HG03280 (cell line): ENCODE data around the gene RDX.
A peak's percentile ranks its signal among the peaks of the same experiment; 100 is the strongest.
"Not testable (repeated sequence)": the region's sequence is repeated elsewhere in the genome, so short reads cannot be mapped to it uniquely, and the experiment has no call there.

Source experiments
- ATAC-seq: cut with Tn5 transposase; IDR thresholded peaks from one replicate; pipeline ENCODE4 v1.9.1; 2021; ENCODE audit warnings: mild to moderate bottlenecking, moderate library complexity; ENCODE audit not compliant: unreplicated experiment

The RDX gene

DNA sequence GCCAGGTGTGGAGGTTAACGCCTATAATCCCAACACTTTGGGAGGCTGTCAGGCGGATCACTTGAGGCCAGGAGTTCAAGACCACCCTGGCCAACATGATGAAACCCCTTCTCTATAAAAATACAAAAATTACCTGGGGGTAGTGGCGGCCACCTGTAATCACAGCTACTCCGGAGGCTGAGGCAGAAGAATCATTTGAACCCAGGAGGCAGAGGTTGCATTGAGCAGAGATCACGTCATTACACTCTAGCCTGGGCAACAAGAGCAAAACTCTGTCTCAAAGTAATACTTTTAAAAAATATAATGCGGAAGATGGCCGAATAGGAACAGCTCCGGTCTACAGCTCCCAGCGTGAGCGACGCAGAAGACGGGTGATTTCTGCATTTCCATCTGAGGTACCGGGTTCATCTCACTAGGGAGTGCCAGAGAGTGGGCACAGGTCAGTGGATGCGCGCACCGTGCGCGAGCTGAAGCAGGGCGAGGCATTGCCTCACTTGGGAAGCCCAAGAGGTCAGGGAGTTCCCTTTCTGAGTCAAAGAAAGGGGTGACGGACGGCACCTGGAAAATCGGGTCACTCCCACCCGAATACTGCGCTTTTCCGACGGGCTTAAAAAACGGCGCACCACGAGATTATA lies 87.6 kb downstream of the RDX start:
- ATAC-seq = not testable (repeated sequence)

DNA sequence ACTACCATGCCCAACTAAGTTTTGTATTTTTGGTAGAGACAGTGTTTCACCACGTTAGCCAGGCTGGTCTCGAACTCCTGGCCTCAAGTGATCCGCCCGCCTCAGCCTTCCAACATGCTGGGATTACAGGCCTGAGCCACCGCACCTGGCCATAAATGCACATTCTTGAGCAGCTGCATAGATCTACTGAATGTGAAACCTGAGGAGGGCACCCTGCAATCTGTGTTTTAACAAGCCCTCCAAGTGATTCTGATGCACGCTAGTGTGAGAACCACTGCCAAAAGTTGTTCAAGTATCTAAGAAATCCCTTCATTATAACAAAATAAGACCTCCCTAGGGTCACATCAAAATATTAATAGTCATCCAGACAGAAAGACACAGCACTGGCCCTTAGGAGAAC lies 89.3 kb downstream of the RDX start:
- ATAC-seq = no peak

DNA sequence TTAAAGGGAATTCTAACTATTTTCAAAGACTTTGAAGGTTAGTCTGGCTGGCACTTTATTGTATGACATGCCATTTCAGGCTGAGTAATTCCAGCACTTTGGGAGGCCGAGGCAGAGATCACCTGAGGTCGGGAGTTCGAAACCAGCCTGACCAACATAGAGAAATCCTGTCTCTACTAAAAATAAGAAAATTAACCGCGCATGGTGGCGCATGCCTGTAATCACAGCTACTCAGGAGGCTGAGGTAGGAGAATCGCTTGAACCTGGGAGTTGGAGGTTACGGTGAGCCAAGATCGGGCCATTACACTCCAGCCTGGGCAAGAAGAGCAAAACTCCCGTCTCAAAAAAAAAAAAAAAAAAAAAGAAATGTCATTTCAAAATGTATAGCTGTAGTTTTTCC lies 95.6 kb downstream of the RDX start:
- no peak for ATAC-seq

DNA sequence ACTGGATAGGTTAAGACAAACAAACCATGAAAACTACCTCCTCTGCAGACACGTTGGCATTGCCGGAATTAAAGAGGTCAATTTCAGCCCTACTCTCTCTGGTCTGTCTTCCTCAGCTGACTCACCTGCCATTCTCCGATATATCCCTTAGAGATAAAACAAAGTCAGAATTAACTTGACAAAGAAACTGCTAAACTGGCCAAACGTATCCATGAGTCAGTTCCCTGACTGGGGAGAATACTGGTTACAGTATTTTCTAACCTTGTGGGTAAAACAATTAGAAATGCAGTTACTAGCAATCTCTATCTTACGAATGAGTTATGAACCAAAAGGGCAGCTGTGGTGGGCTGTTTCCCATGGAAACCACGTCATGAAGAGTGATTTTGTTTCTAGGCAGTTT lies 96.2 kb downstream of the RDX start:
- ATAC-seq = no peak

DNA sequence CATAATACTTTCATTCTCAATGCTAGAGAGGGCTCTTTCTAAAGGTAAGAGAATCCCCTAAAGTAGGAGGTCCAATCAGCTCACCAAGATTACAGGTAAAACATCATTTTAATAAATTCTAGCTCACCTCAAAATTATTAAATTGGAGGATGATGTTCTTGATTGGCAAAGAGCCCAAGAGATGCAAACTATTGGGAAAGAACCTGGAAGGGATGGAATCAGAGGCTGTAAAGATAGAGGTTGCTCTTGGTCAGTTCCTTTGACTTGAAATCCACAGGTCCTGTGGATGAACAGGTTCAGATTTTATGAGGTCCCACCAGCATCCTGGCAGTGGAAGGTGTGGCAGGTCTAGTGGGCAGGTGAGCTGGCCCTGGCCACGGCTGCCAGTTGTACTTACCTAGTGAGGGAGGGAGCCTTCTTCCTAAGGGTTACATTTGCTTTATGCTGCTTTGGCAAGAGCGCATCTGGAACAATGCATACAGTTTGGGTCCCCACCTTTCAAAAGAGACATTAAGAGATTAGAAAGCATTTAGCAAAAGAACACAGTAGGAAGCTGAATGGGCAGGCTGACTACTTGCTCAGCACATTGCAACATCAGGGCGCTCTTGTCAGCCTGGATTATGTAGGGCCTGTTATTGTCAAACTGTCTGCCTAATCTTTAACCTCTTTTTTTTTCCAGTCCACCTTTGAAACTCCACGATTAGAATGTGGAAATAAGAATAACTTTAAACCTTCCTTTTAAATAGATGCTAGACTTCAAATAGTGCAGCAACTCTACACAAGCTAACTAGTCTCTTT lies 97.0 kb downstream of the RDX start:
- no peak for ATAC-seq

DNA sequence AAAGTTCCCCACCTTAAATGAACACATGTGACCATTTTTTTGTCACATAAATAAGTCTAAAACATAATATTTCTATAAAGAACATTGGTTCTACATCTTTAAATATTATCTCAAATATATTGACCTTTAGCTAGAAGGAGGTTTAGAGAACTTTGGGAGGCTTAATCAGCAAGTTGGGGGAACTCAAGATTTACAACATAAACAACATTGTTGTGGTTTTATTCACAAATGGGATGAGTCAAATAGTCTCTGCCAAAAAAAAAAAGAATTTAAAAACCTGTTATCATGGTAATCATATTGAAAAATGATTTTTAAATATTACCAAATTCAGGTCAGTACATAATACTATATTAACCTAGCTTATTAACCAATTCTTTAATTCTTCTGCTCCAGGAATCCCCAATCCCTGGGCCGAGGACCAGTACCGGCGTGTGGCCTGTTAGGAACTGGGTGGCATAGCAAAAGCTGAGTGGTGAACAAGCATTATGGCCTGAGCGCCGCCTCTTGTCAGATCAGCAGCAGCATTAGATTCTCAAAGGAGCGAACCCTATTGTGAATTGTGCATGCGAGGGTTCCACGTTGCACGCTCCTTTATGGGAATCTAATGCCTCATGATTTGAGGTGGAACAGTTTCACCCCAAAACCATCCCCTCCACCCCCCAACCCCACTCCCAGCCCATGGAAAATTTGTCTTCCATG lies 98.2 kb downstream of the RDX start:
- no peak for ATAC-seq

DNA sequence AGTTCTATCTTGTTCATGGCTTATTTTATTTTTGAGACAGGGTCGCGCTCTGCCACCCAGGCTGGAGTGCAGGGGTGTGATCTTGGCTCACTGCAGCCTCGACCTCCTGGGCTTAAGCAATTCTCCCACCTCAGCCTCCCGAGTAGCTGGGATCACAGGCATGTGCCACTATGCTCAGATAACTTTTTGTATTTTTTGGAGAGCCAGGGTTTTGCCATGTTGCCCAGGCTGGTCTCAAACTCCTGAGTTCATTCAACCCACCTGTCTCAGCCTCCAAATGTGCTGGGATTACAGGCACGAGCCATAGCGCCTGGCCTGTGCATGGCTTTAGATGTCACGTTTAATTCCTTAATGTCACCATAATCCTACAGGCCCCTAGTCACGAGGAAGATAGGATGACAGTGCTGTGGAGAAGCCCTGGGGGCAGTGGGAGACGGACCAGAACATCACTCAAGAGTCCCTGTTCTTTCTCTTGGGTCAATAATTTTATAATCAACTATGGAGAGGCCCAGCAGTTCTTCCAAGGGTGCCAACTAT lies 99.5 kb downstream of the RDX start:
- no peak for ATAC-seq

DNA sequence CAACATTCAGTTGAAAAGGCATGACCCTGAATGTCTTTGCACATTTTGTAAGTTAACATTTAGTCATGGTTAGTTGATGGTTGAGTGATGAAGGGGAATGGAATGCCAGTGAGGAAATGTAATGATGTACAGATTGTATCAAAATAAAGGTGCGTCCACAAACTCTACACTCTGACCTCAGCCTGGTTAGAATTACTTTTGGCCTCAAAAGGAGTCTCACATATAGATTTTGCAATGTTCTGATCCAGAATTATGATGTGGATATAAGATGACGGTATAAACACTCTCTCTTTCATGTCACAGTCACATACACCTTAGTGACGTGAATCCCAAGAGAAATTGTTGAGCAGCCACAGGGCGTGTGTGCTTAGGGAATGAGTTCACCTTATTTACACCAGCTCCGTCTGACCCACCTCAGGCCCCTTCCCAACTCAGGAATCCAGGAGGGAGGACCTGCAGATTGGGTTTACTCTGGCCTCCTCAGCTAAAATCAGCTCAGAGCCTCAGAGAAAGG lies 100.1 kb downstream of the RDX start:
- ATAC-seq = no peak

DNA sequence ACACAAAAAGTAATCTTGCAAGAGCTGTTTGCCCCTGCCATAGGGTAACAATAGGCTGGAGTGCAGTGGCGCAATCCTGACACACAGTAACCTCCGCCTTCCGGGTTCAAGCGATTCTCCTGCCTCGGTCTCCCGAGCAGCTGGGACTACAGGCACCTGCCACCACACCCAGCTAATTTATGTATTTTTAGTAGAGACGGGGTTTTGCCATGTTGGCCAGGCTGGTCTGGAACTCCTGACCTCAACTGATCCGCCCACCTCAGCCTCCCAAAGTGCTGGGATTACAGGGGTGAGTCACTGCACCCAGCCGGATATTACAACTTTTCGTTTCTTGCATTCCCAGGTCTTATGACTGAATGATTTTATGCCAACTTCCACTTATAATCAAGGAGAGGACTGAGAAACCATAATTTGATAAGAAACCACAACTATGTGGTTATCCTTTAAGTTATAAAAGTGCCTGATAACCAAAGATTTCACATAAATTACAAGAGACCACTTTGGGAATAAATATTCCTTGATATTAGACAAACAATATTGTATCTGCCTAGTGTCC lies 102.1 kb downstream of the RDX start:
- not testable (repeated sequence) for ATAC-seq

DNA sequence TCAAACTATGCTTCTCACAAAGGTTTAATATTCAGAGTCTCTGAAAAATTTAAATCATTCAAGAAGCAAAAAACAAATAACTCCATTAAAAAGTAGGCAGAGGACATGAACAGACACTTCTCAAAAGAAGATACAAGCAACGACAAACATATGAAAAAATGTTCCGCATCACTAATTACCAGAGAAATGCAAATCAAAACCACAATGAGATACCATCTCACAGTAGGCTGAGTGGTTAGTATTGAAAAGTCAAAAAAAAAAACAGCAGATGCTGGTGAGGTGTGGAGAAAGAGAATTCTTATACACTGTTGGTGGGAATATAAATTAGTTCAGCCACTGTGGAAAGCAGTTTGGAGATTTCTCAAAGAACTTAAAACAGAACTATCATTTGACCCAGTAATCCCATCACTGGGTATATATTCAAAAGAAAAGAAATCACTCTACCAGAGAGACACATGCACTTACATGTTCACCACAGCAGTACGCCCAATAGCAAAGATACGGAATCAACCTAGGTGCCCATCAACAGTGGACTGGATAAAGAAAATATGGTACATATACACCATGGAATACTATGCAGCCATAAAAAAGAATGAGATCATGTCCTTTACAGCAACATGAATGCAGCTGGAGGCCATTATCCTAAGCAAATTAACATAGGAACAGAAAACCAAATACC lies 103.7 kb downstream of the RDX start:
- ATAC-seq = peak; percentile 73

DNA sequence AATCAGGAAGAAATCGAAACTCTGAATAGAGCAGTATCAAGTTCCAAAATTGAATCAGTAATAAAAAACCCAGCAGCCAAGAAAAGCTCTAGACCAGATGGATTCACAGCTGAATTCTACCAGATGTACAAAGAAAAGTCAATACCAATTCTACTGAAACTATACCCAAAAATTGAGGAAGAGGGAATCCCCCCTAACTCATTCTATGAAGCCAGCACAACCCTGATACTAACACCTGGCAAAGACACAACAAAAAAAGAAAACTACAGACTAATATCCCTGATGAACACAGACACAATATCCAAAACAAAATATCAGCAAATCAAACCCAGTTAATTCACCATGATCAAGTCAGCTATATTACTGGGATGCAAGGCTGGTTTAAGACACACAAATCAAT lies 105.5 kb downstream of the RDX start:
- ATAC-seq = no peak

DNA sequence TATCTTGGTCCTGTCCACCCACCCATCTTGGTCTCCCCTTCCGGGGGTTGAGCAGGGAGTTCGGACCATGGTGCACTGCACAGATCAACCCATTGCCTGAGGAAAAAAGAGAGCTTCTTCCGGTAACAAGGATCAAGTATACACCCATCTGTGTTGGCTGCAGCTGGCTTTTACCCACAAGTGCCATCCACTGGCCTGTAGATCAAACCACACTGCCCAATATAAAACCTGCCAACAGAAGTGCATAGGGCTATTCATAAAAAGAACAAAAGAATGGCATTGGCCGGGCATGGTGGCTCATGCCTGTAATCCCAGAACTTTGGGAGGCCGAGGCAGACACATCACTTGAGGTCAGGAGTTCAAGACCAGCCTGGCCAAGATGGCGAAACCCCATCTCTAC lies 108.7 kb downstream of the RDX start:
- no peak for ATAC-seq

DNA sequence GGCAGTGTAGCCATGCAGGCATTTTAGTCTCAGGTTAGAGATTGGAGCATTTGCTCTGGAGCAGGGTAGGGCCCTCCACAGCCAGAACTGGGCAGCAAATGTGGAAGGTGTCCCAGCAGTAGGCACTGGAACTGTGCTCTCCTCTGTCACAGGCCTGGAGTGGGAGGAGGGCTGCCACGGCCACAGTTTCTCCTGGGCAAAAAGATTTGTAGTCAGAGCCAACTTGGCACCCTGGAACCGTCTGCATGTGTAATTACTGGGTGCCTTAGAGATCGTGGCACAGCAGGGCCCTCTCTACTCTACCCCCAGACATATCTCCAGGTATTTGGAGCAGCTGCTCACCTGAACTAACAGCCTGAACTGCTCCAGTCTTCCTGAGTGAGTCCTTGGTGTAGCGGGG lies 109.5 kb downstream of the RDX start:
- ATAC-seq = no peak

DNA sequence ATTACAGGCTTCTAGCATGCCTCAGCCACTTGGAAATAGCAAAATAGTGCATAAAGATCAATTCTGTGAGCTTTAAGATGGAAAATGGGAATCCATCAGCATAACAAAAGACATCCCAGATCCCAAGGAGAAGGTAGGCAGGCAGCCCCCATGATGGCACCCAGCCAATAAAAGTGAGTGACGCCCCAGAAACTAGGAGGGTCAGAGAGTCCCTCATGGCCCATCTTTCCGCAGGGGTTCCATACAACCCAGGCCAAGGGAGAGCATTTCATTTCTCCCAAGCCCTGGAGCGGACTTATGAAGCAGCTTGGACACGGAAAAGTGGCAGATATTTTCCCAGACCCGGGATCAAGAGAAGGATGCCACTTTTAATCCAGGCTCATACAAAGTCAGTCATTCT lies 110.0 kb downstream of the RDX start:
- ATAC-seq = no peak

DNA sequence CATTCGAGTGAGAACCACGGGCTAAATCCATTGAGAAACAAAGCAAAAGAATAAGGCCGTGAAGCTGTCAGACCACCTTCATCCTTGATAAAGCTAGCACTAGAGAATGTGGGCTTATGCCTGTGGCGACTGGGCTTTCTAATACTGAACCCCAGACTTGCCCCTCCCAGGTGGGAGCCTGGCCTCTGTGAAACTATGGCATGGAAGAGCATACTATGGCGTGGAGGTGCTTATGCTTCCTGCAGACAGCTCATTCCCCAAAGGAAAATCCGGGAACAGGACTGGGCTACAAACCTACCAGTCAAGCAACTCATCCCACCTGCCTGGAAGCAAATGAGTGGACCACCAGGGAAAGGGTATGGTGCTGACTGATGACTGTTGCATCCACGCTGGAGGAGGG lies 110.8 kb downstream of the RDX start:
- ATAC-seq = no peak

DNA sequence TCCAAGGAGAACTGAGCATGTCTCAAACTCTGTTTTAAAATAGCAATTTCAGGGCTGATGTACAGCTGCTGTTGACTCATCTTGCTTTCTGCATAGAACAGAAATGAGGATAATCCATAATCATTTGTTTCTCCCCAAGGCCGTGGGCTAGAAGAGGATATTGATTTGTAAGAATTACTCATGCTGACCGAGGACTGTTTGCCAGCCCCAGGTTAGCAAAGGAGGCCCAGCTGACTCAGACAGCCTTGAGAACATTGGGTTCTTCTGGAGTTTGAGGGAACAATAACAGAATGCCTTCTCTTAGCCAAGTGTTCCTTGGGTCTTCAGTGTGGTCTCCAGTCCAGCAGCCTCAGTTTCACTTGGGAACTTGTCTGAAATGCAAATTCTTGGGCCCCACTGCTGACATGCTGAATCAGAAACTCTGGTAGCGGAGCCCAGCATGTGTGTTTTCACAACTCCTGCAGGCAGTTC lies 111.3 kb downstream of the RDX start:
- no peak for ATAC-seq

DNA sequence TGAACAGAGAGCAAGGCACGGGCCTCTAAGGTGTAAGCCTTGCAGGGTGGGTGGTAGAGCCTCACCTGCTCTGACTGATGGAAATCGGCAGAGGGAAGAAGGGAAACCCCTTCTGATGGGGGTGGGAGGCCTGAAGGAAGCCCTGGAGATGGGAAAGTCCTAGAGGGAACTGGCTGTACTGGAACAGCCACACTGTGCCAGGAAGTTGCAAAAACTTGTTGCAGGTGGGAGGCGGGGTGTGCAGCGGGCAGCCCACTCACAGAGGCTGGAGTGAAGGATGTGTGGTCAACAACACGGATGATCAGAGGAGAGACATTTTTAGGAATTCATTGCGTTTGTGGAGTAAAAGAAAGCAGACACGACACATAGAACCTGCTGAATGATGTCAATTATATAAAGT lies 112.0 kb downstream of the RDX start:
- no peak for ATAC-seq

DNA sequence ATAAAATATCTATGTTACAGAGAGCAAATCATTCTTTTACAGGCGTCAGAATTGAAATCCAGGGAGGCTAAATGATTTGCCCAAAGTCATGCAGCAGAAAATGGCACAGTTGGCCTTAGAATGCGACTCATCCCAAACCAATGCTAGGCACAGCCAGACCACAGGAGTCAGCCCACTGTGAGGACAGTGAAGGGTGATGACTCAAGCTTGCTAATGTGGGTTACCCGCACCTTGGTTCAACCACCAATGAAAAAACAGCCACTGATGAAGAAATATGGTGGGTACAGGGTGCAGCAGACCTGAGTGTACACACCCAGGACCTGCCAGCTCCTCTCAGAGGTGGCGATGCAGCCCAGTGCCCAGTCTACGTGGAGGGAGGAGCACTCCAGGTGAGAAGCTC lies 113.5 kb downstream of the RDX start:
- no peak for ATAC-seq

DNA sequence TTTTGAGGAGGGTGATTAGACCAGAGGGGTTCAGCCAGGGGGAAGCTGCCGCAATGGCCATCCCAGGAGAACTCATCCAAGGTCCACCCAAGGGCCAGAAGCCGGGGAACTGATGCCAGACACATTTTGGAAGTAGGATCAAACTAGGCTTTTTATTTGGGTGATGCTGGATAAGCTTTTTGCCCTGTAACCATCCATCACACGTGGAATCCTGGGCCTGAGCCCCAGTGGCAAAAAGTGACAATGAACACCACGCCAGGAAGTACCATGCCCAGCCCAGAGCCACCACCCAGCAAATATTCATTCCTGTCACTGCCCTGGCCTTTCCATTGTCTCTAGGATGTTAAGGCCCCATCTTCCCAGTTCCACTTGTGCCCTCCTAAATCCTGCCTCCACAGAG lies 117.3 kb downstream of the RDX start:
- ATAC-seq = no peak

DNA sequence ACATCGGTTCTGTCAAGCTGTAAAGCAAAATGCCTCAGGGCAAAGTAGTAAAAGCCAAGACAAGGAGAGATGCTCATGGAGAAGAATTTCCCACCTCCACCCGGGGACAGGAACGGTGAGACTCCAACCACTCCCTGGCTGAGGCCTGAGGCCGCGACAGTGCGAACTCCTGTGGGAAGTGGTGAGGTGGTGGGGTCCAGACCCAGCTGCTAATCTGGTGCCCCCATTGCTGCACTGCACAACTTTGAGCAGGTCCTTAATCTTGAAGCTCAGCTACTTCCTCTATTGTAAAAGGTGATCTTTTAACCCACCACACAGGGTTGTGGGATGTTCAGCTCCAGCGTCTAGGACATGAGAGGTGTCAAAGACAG lies 119.3 kb downstream of the RDX start:
- no peak for ATAC-seq
